Head of caudate nucleus (tissue), 42 donors: ENCODE data around the gene TAGLN.

ENCODE experiments used
- DNase-seq, 42 donors: peaks; one replicate each; pipeline versions ENCODE4 v3.0.0 to v3.0.0-alpha.2; 2020 to 2021; ENCODE audit warnings: mixed read lengths in 7 of 42
- intact Hi-C: fragments of 100-400 bp; cut with DNase I; formaldehyde crosslinking; loops from one replicate; pipeline ENCODE4 v1.15.0; 2022

The TAGLN gene

GRCh38 chr11:117191680-117192400 lies 7.3 kb upstream of the TAGLN start:
- intact Hi-C loops = no loop called here
- peak in 1 of 42 donors; percentile 4 for DNase-seq

GRCh38 chr11:117192401-117192875 lies 6.7 kb upstream of the TAGLN start:
- DNase-seq = no peak
- intact Hi-C loops = no loop called here

- no peak for DNase-seq
- intact Hi-C loops = no loop called here
Measured at GRCh38 chr11:117193130-117194020, 5.8 kb upstream of the TAGLN start.

- no peak for DNase-seq
- intact Hi-C loops = no loop called here
Measured at GRCh38 chr11:117194267-117194666, 4.9 kb upstream of the TAGLN start.

GRCh38 chr11:117195258-117195657 lies 3.9 kb upstream of the TAGLN start:
- intact Hi-C loops = no loop called here
- DNase-seq = no peak

- intact Hi-C loops = no loop called here
- DNase-seq = no peak
Measured at GRCh38 chr11:117195761-117196160, 3.4 kb upstream of the TAGLN start.

GRCh38 chr11:117197006-117197405 lies 2.2 kb upstream of the TAGLN start:
- DNase-seq = no peak
- intact Hi-C loops = no loop called here

GRCh38 chr11:117197516-117198456 lies 1.4 kb upstream of the TAGLN start:
- DNase-seq = peak in 1 of 42 donors; percentile 5
- intact Hi-C loops = no loop called here

- intact Hi-C loops = no loop called here
- no peak for DNase-seq
Measured at GRCh38 chr11:117198613-117199012, 557 bp upstream of the TAGLN start.

- no peak for DNase-seq
- intact Hi-C loops = no loop called here
Measured at GRCh38 chr11:117199916-117200812, 994 bp downstream of the TAGLN start.

- no peak for DNase-seq
- intact Hi-C loops = no loop called here
Measured at GRCh38 chr11:117200813-117201657, 1.9 kb downstream of the TAGLN start.

GRCh38 chr11:117201658-117202305 lies 2.6 kb downstream of the TAGLN start:
- no peak for DNase-seq
- intact Hi-C loops = no loop called here

GRCh38 chr11:117202386-117203068 lies 3.4 kb downstream of the TAGLN start:
- intact Hi-C loops = no loop called here
- DNase-seq = no peak

- DNase-seq = no peak
Measured at GRCh38 chr11:117203069-117203407, 3.9 kb downstream of the TAGLN start.

GRCh38 chr11:117204283-117205080 lies 5.3 kb downstream of the TAGLN start:
- intact Hi-C loops = no loop called here
- DNase-seq = no peak

More at GRCh38 chr11:117203069-117203407, 3.9 kb downstream of the TAGLN start:
- intact Hi-C loops = no loop called here
